OCI-LY7 (cell line): ENCODE measurements around the gene DUSP7. TPM values are rescaled to one million over a fixed set of nuclear protein-coding genes. Genes with fewer than 3 reads are reported as not detected.

Experiments used
- BruUV-seq: library from RNA; stranded (reverse); fragments of 400-500 nt; replicated peaks from 2 replicates; lab custom pipeline; 2021; lab: Mats Ljungman, UMichigan
- CTCF ChIA-PET: fragments of 300-600 bp; sonication (Branson Sonifier 250); formaldehyde crosslinking; loops from one replicate; lab custom pipeline; 2022; ENCODE audit warnings: antibody characterized with exemption; ENCODE audit not compliant: unreplicated experiment; lab: Charles Lee
- POLR2A ChIA-PET: fragments of 300-600 bp; sonication (Branson Sonifier 250); formaldehyde crosslinking; loops from one replicate; lab custom pipeline; 2022; ENCODE audit warnings: antibody characterized with exemption; lab: Charles Lee
- DNase-seq: peaks from one replicate; pipeline ENCODE4 v3.0.0-alpha.2; 2015; ENCODE audit warnings: low spot score
- H2AFZ ChIP-seq: fragments of 200-600 bp; sonication (generic), shearing (Covaris generic); 2 replicates; pipeline ENCODE4 v1.6.1; 2014; ENCODE audit warnings: mild to moderate bottlenecking, antibody characterized with exemption, low read length, moderate library complexity
- H3K27ac ChIP-seq: fragments of 200-600 bp; sonication (generic); 2 replicates; pipeline ENCODE4 v1.5.1; 2014; ENCODE audit warnings: mixed run types, low read depth, mild to moderate bottlenecking, moderate library complexity, low read length, inconsistent platforms; ENCODE audit not compliant: poor library complexity, severe bottlenecking
- H3K36me3 ChIP-seq: fragments of 200-600 bp; sonication (generic); 2 replicates; pipeline ENCODE4 v1.6.1; 2014; ENCODE audit warnings: mild to moderate bottlenecking, antibody characterized with exemption, low read length, moderate library complexity, mixed read lengths; ENCODE audit not compliant: insufficient read depth
- H3K4me1 ChIP-seq: fragments of 200-600 bp; sonication (generic); 2 replicates; pipeline ENCODE4 v1.5.1; 2014; ENCODE audit warnings: mild to moderate bottlenecking, low read length; ENCODE audit not compliant: insufficient read depth, poor library complexity, severe bottlenecking
- H3K4me2 ChIP-seq: fragments of 200-600 bp; sonication (generic); 2 replicates; pipeline ENCODE4 v1.6.1; 2014; ENCODE audit warnings: mild to moderate bottlenecking, low read length
- H3K4me3 ChIP-seq: fragments of 200-600 bp; sonication (generic); 2 replicates; pipeline ENCODE4 v1.5.1; 2014; ENCODE audit warnings: mild to moderate bottlenecking, low read depth, low read length; ENCODE audit not compliant: poor library complexity, severe bottlenecking
- H3K79me2 ChIP-seq: fragments of 200-600 bp; sonication (generic); 2 replicates; pipeline ENCODE4 v1.6.1; 2016; ENCODE audit warnings: low read depth, mild to moderate bottlenecking, low read length, moderate library complexity, mixed read lengths; ENCODE audit not compliant: insufficient read depth
- H3K9me2 ChIP-seq: fragments of 200-600 bp; sonication (generic); 2 replicates; pipeline ENCODE4 v1.6.1; 2016; ENCODE audit warnings: mild to moderate bottlenecking, low read length, mixed read lengths; ENCODE audit not compliant: insufficient read depth
- H3K9me3 ChIP-seq: fragments of 200-600 bp; sonication (generic); 2 replicates; pipeline ENCODE4 v1.6.1; 2014; ENCODE audit warnings: mild to moderate bottlenecking, mixed run types, low read length, mixed read lengths
- H4K20me1 ChIP-seq: fragments of 200-600 bp; sonication (generic); 2 replicates; pipeline ENCODE4 v1.6.1; 2014; ENCODE audit warnings: mild to moderate bottlenecking, antibody characterized with exemption, low read length, moderate library complexity, mixed read lengths; ENCODE audit not compliant: insufficient read depth
- EZH2phosphoT487 ChIP-seq: fragments of 200-600 bp; sonication (generic); IDR thresholded peaks from 2 replicates; pipeline ENCODE4 v1.6.1; 2018; ENCODE audit warnings: low read depth, borderline replicate concordance, mild to moderate bottlenecking, mixed run types, antibody characterized with exemption, low read length, moderate library complexity, mixed read lengths
- intact Hi-C: fragments of 100-400 bp; cut with micrococcal nuclease; formaldehyde crosslinking; loops from one replicate; pipeline ENCODE4 v1.10.0; 2022; ENCODE audit not compliant: unreplicated experiment
- total RNA-seq, 2 experiments: library from RNA; depleted of rRNA in 1 of 2; stranded (reverse); fragments of >200 nt in 1 of 2; shearing (Covaris generic) in 1 of 2; gene quantifications; 2 replicates each; pipeline ENCODE4 v1.2.3, GENCODE V29; 2014 to 2022
- TF ChIP-seq, protein P1 (sequence below): fragments of 200-600 bp; sonication (generic); conservative IDR thresholded peaks from 2 replicates; pipeline ENCODE4 v1.5.1; 2014; ENCODE audit warnings: mild to moderate bottlenecking, antibody characterized with exemption, low read length, moderate library complexity, mixed read lengths

DUSP7 gene
- total RNA-seq, 2 experiments from 2014 or later = 11.4 to 14.4 TPM

DNA sequence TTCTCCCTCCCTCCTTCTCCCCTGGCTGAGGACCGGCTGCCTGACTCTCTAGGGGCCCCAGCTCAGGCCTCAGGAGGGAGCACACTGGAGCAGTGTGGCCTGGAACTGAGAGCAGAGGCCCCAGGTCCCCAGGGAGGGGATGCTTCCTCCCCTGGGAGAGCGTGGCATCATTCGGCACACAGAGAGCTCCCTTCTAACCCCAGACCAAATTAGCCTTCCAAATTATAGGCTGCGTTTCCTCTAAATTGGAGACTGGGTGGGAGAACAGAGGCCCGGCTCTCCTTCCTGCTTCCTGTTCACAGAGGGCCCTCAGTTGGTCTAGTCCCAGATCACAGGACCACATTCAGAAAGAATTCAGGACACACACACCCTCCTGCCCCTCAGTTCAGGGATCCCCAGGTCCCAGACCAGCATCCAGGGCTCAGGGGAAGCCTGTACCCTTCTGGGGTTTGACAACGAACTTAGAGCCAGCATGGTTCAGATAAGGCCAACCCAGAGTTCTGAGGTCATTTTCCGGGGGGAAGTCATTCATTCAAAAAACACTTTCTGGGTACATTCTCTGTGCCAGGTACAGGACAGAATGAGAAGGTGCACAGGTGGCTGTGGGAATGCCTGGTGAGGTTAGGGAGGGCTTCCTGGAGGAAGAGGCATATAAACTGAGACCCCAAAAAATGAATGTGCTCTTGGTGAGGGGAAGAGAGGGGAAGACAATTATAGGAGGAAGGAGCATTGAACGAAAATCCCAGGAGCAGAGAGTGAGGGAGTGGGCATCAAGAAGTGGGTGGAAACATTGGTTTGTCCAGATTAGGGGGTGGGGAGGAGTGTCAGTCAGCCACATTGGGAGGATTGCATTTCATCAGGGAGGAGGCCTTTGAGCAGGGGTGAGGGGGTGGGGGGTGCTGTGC lies 32.3 kb downstream of the DUSP7 start:
- no peak overlapping the region for H3K27ac ChIP-seq
- no TSS peak for BruUV-seq
- no peaks in the 10 kb centered on the region for H3K36me3 ChIP-seq
- TF ChIP-seq EZH2phosphoT487 = no peak
- TF ChIP-seq, protein P1, sequence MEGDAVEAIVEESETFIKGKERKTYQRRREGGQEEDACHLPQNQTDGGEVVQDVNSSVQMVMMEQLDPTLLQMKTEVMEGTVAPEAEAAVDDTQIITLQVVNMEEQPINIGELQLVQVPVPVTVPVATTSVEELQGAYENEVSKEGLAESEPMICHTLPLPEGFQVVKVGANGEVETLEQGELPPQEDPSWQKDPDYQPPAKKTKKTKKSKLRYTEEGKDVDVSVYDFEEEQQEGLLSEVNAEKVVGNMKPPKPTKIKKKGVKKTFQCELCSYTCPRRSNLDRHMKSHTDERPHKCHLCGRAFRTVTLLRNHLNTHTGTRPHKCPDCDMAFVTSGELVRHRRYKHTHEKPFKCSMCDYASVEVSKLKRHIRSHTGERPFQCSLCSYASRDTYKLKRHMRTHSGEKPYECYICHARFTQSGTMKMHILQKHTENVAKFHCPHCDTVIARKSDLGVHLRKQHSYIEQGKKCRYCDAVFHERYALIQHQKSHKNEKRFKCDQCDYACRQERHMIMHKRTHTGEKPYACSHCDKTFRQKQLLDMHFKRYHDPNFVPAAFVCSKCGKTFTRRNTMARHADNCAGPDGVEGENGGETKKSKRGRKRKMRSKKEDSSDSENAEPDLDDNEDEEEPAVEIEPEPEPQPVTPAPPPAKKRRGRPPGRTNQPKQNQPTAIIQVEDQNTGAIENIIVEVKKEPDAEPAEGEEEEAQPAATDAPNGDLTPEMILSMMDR = no peak
- CTCF ChIA-PET = no interaction called here
- H3K4me1 ChIP-seq = peaks cover 9% of the 10 kb centered on the region
- no peaks in the 10 kb centered on the region for H4K20me1 ChIP-seq
- H3K9me3 ChIP-seq = no peaks in the 10 kb centered on the region
- H3K4me2 ChIP-seq = peak overlapping the region; percentile 37; the same call in 1 of the 2 replicates
- intact Hi-C loops = no loop called here
- no peaks in the 10 kb centered on the region for H3K79me2 ChIP-seq
- peak; percentile 33 for DNase-seq
- POLR2A ChIA-PET = interaction anchor here (0.6 to 1.3 kb wide), 2 partner anchors 33 to 94 kb away, joined by 3 to 6 read pairs; partner anchors contain the start of gene DUSP7
- H3K4me3 ChIP-seq = no peak overlapping the region
- peak overlapping the region; percentile 12; the same call in 1 of the 2 replicates for H2AFZ ChIP-seq
- no peaks in the 10 kb centered on the region for H3K9me2 ChIP-seq

GRCh38 chr3:52023101-52023770 lies 33.1 kb downstream of the DUSP7 start:
- TF ChIP-seq, protein P1 = no peak
- TF ChIP-seq EZH2phosphoT487 = no peak
- no peaks in the 10 kb centered on the region for H3K36me3 ChIP-seq
- H3K79me2 ChIP-seq = no peaks in the 10 kb centered on the region
- H2AFZ ChIP-seq = 0 out of 2 replicates have a peak overlapping the region, but pooled peaks have one; percentile 12
- no peaks in the 10 kb centered on the region for H3K9me3 ChIP-seq
- peaks cover 9% of the 10 kb centered on the region for H3K4me1 ChIP-seq
- intact Hi-C loops = no loop called here
- H3K4me2 ChIP-seq = peak overlapping the region; percentile 37; the same call in 1 of the 2 replicates
- POLR2A ChIA-PET = interaction anchor here (0.6 to 1.3 kb wide), 3 partner anchors 12 to 95 kb away, joined by 3 to 10 read pairs (median 6); partner anchors contain the start of gene DUSP7
- no peak for DNase-seq
- no peaks in the 10 kb centered on the region for H4K20me1 ChIP-seq
- no TSS peak for BruUV-seq
- CTCF ChIA-PET = no interaction called here
- H3K4me3 ChIP-seq = no peak overlapping the region
- no peak overlapping the region for H3K27ac ChIP-seq
- H3K9me2 ChIP-seq = no peaks in the 10 kb centered on the region
